ENCODE measurements around the gene ITPR1. TPM values are rescaled to one million over a fixed set of nuclear protein-coding genes. Genes with fewer than 3 reads are reported as not detected.

Gene ITPR1
- polyA plus RNA-seq, 2 of the 4 experiments (the other 2 are of a cell fraction), result 2.8 to 9.6 TPM

- no peak for FAIRE-seq
- WGBS (ENCODE audit: missing lambda C conversion rate), result 96% methylated on average over 1 of the region's 1 CpG
- POLR2A ChIA-PET, result no interaction called here
These were observed 255.0 kb downstream of the ITPR1 start for GRCh38 chr3:4748127-4748526.

GRCh38 chr3:4748701-4749378 is 255.7 kb downstream of the ITPR1 start:
- CTCF ChIA-PET, result interaction anchor here (0.9 to 6.0 kb wide), 4 partner anchors 29 to 309 kb away, joined by 3 to 26 read pairs (median 9); no protein-coding TSS in a partner anchor
- 91% methylated on average over 16 of the region's 16 CpGs for WGBS (ENCODE audit: missing lambda C conversion rate)
- POLR2A ChIA-PET, result no interaction called here
- DNase-seq (ENCODE audit: low read depth in 1 of 2, low spot score in 1 of 2) (no peak), FAIRE-seq (no peak), ATAC-seq (no peak)
- H3K4me3 ChIP-seq, result no peak overlapping the region
- H3K4me2 ChIP-seq, result no peak overlapping the region
- TF ChIP-seq, protein P1, sequence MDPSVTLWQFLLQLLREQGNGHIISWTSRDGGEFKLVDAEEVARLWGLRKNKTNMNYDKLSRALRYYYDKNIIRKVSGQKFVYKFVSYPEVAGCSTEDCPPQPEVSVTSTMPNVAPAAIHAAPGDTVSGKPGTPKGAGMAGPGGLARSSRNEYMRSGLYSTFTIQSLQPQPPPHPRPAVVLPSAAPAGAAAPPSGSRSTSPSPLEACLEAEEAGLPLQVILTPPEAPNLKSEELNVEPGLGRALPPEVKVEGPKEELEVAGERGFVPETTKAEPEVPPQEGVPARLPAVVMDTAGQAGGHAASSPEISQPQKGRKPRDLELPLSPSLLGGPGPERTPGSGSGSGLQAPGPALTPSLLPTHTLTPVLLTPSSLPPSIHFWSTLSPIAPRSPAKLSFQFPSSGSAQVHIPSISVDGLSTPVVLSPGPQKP (IDR thresholded peaks at IDR 0.05; ENCODE audit: low read depth, low read length), result no peak
- TF ChIP-seq, protein P2, sequence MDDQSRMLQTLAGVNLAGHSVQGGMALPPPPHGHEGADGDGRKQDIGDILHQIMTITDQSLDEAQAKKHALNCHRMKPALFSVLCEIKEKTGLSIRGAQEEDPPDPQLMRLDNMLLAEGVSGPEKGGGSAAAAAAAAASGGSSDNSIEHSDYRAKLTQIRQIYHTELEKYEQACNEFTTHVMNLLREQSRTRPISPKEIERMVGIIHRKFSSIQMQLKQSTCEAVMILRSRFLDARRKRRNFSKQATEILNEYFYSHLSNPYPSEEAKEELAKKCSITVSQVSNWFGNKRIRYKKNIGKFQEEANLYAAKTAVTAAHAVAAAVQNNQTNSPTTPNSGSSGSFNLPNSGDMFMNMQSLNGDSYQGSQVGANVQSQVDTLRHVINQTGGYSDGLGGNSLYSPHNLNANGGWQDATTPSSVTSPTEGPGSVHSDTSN (IDR thresholded peaks at IDR 0.05), result no peak
- TF ChIP-seq FOXS1 (CRISPR knock-in tag; IDR thresholded peaks at IDR 0.05) (no peak), JUN (IDR thresholded peaks at IDR 0.05) (no peak), HDAC2 (IDR thresholded peaks at IDR 0.05) (no peak), CHD2 (IDR thresholded peaks at IDR 0.05; ENCODE audit: low read length, partially characterized antibody) (no peak), RAD21 (conservative IDR thresholded peaks at IDR 0.05 in 1 of 2, IDR thresholded peaks at IDR 0.05 in 1 of 2) (no peak), EP300 (IDR thresholded peaks at IDR 0.05) (no peak), RFX5 (IDR thresholded peaks at IDR 0.05) (no peak), ZC3H11A (IDR thresholded peaks at IDR 0.05) (no peak), JUNB (IDR thresholded peaks at IDR 0.05) (no peak), NPAS2 (CRISPR knock-in tag; IDR thresholded peaks at IDR 0.05; ENCODE audit: borderline replicate concordance) (no peak)
- TF ChIP-seq, protein P3, sequence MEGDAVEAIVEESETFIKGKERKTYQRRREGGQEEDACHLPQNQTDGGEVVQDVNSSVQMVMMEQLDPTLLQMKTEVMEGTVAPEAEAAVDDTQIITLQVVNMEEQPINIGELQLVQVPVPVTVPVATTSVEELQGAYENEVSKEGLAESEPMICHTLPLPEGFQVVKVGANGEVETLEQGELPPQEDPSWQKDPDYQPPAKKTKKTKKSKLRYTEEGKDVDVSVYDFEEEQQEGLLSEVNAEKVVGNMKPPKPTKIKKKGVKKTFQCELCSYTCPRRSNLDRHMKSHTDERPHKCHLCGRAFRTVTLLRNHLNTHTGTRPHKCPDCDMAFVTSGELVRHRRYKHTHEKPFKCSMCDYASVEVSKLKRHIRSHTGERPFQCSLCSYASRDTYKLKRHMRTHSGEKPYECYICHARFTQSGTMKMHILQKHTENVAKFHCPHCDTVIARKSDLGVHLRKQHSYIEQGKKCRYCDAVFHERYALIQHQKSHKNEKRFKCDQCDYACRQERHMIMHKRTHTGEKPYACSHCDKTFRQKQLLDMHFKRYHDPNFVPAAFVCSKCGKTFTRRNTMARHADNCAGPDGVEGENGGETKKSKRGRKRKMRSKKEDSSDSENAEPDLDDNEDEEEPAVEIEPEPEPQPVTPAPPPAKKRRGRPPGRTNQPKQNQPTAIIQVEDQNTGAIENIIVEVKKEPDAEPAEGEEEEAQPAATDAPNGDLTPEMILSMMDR (IDR thresholded peaks at IDR 0.05), result no peak
- H3K27ac ChIP-seq, result peak overlapping the region in 1 of 2 experiments; percentile 86; a peak in 1 of 6 replicates
- H3K9me3 ChIP-seq, result no peaks in the 10 kb centered on the region
- peaks cover 64% of the 10 kb centered on the region for H3K4me1 ChIP-seq

More at GRCh38 chr3:4748127-4748526, 255.0 kb downstream of the ITPR1 start:
- Histone ChIP-seq H3K27ac (peak overlapping the region in 1 of 2 experiments; percentile 20; a peak in 1 of 6 replicates), H3K4me2 (no peak overlapping the region), H3K4me3 (no peak overlapping the region), H3K4me1 (peaks cover 71% of the 10 kb centered on the region), H3K9me3 (no peaks in the 10 kb centered on the region)
- no peak for TF ChIP-seq RARB (CRISPR knock-in tag; IDR thresholded peaks at IDR 0.05)
- TF ChIP-seq NPAS2 (CRISPR knock-in tag; IDR thresholded peaks at IDR 0.05; ENCODE audit: borderline replicate concordance), result no peak
- no peak for TF ChIP-seq KDM5A (IDR thresholded peaks at IDR 0.05)
- CTCF ChIA-PET, result interaction anchor here (0.9 to 6.0 kb wide), 6 partner anchors 28 to 310 kb away, joined by 3 to 26 read pairs (median 6); no protein-coding TSS in a partner anchor
- DNase-seq (ENCODE audit: low read depth in 1 of 2, low spot score in 1 of 2) (no peak), ATAC-seq (no peak)

- H3K27ac ChIP-seq, result peak overlapping the region in 1 of 2 experiments; percentile 86; a peak in 2 of 6 replicates
- H3K4me1 ChIP-seq, result peaks cover 56% of the 10 kb centered on the region
- no peaks in the 10 kb centered on the region for H3K9me3 ChIP-seq
- TF ChIP-seq, protein P2 (IDR thresholded peaks at IDR 0.05), result no peak
- TF ChIP-seq MAZ (IDR thresholded peaks at IDR 0.05; ENCODE audit: borderline replicate concordance, low read depth, low read length), result no peak
- no peak for TF ChIP-seq PHF8 (IDR thresholded peaks at IDR 0.05; ENCODE audit: borderline replicate concordance, low read depth)
- TF ChIP-seq, protein P4, sequence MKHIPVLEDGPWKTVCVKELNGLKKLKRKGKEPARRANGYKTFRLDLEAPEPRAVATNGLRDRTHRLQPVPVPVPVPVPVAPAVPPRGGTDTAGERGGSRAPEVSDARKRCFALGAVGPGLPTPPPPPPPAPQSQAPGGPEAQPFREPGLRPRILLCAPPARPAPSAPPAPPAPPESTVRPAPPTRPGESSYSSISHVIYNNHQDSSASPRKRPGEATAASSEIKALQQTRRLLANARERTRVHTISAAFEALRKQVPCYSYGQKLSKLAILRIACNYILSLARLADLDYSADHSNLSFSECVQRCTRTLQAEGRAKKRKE (CRISPR knock-in tag; IDR thresholded peaks at IDR 0.05; ENCODE audit: low read depth), result no peak
- TF ChIP-seq NFE2L2 (conservative IDR thresholded peaks at IDR 0.05; ENCODE audit: low read length), result no peak
- TF ChIP-seq POLR2A (IDR thresholded peaks at IDR 0.05; ENCODE audit: low read length), result no peak
- POLR2A ChIA-PET, result no interaction called here
- no peak overlapping the region for H3K4me3 ChIP-seq
- CTCF ChIA-PET, result interaction anchor here (0.5 to 6.0 kb wide), 4 partner anchors 29 to 311 kb away, joined by 3 to 26 read pairs (median 6); no protein-coding TSS in a partner anchor
- no peak for FAIRE-seq
- H3K4me2 ChIP-seq, result no peak overlapping the region
- no peak for ATAC-seq
- 90% methylated on average over 5 of the region's 5 CpGs for WGBS (ENCODE audit: missing lambda C conversion rate)
- DNase-seq (ENCODE audit: low read depth in 1 of 2, low spot score in 1 of 2), result no peak
These were observed 256.4 kb downstream of the ITPR1 start for GRCh38 chr3:4749567-4750002.
